Lower lobe of right lung (tissue), 2 donors: Measurements from ENCODE around the gene OR13A1. TPM values are rescaled to one million over a fixed set of nuclear protein-coding genes. Genes with fewer than 3 reads are reported as not detected.

ENCODE experiments used
- ATAC-seq, 2 donors: fragments of 200-7000 bp; cut with Tn5 transposase; one replicate each; pipeline ENCODE4 v1.9.1; 2020 to 2022; ENCODE audit warnings: mild to moderate bottlenecking in 2 of 2, moderate library complexity in 2 of 2
- DNase-seq: peaks from one replicate; pipeline ENCODE4 v3.0.0-alpha.2; 2020
- H3K27ac ChIP-seq: fragments of 200-600 bp; one replicate; pipeline ENCODE4 v1.8.0; 2022
- H3K27me3 ChIP-seq: fragments of 200-600 bp; one replicate; pipeline ENCODE4 v1.8.0; 2022; ENCODE audit warnings: low read depth
- H3K36me3 ChIP-seq: fragments of 200-600 bp; one replicate; pipeline ENCODE4 v1.8.0; 2022; ENCODE audit warnings: mild to moderate bottlenecking
- H3K4me1 ChIP-seq: fragments of 200-600 bp; one replicate; pipeline ENCODE4 v1.8.0; 2022
- H3K4me3 ChIP-seq: fragments of 200-600 bp; one replicate; pipeline ENCODE4 v1.8.0; 2022; ENCODE audit warnings: mild to moderate bottlenecking
- H3K9me3 ChIP-seq: fragments of 200-600 bp; one replicate; pipeline ENCODE4 v1.8.0; 2022
- intact Hi-C: fragments of 100-400 bp; cut with DNase I; formaldehyde crosslinking; loops from one replicate; pipeline ENCODE4 v1.11.0; 2022
- total RNA-seq: library from RNA; stranded (reverse); fragmentation: NEBNext Ultra II Directional; extraction: Animal tissue kit (Norgen Biotek cat#: 25700); gene quantifications from one replicate; pipeline ENCODE4 v1.2.1, GENCODE V29; 2021
- TF ChIP-seq, protein P1 (sequence below): fragments of 200-600 bp; IDR thresholded peaks from one replicate; pipeline ENCODE4 v1.8.0; 2022; ENCODE audit warnings: antibody characterized with exemption, mild to moderate bottlenecking
- donor health status: DM: no; HTN: yes; CAD: no; lungs with severe emphysema.

Gene OR13A1
- total RNA-seq, 1 donor from 2014 or later = not detected

DNA sequence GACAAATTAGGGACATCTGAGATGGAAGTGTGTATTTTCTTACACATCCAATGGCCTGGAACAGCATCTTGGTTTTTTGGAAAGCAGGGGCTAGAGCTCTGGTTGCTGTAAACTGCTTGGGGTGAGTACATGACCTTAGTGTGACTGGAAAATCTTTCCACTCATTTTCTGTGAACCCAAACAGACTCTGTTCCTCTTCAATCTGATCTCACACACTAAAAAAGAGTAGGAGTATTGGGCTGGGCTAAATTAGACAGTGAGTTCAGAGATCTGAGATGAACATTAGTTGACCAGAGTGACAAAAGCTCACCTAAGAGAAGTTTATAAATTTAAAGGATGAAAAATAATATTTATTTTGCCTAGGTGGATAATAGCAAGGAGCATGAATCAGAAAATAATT is 59.2 kb downstream of the OR13A1 start:
- no peak for ATAC-seq
- Histone ChIP-seq H3K4me3 (no peak overlapping the region), H3K36me3 (no peaks in the 10 kb centered on the region), H3K27ac (no peak overlapping the region), H3K27me3 (peaks cover 1% of the 10 kb centered on the region), H3K4me1 (no peaks in the 10 kb centered on the region), H3K9me3 (no peaks in the 10 kb centered on the region)
- no peak for DNase-seq
- intact Hi-C loops = no loop called here
- TF ChIP-seq, protein P1, sequence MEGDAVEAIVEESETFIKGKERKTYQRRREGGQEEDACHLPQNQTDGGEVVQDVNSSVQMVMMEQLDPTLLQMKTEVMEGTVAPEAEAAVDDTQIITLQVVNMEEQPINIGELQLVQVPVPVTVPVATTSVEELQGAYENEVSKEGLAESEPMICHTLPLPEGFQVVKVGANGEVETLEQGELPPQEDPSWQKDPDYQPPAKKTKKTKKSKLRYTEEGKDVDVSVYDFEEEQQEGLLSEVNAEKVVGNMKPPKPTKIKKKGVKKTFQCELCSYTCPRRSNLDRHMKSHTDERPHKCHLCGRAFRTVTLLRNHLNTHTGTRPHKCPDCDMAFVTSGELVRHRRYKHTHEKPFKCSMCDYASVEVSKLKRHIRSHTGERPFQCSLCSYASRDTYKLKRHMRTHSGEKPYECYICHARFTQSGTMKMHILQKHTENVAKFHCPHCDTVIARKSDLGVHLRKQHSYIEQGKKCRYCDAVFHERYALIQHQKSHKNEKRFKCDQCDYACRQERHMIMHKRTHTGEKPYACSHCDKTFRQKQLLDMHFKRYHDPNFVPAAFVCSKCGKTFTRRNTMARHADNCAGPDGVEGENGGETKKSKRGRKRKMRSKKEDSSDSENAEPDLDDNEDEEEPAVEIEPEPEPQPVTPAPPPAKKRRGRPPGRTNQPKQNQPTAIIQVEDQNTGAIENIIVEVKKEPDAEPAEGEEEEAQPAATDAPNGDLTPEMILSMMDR = no peak

DNA sequence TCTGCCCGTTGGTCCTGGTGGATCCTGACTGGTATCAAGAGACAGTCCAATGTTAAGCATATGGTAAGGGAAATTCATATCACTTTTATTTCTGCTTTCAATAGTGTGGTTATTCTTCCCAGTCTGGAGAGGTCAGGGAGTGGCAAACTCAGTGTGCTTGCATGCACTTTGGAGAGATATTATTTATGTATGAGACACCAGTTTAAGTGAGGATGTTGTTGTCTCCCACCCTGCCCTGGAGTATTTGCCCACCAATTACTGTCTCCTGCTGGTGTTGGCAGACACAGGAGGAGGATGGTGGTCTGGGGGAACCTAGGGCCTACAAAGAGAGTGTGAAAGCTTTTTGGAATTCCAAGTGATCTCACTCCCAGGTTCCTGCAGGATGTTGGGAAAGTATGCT is 59.7 kb downstream of the OR13A1 start:
- DNase-seq = no peak
- no peaks in the 10 kb centered on the region for H3K27me3 ChIP-seq
- no peaks in the 10 kb centered on the region for H3K36me3 ChIP-seq
- intact Hi-C loops = no loop called here
- no peak overlapping the region for H3K4me3 ChIP-seq
- no peak overlapping the region for H3K27ac ChIP-seq
- no peaks in the 10 kb centered on the region for H3K4me1 ChIP-seq
- ATAC-seq = no peak
- TF ChIP-seq, protein P1 = no peak
- no peaks in the 10 kb centered on the region for H3K9me3 ChIP-seq

DNA sequence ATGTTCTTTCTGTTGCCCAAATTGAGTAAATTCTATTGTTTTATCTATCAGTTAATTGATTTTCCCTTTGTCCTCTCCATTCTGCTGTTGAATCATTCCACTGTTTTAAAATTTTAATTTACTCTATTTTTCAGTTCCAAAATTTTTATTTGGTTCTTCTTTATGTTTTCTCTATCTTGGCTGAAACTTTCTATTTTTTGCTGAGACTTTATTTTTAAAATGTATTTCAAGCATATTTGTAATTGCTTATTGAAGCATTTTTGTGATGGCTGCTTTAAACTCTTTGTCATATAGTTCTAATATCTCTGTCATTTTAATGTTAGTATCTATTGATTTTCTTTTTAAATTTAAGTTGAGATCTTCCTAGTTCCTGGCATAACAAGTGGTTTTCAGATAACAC is 60.5 kb downstream of the OR13A1 start:
- H3K36me3 ChIP-seq = no peaks in the 10 kb centered on the region
- no peaks in the 10 kb centered on the region for H3K27me3 ChIP-seq
- H3K27ac ChIP-seq = no peak overlapping the region
- no peak overlapping the region for H3K4me3 ChIP-seq
- H3K4me1 ChIP-seq = no peaks in the 10 kb centered on the region
- ATAC-seq = no peak
- no peak for DNase-seq
- TF ChIP-seq, protein P1 = no peak
- H3K9me3 ChIP-seq = no peaks in the 10 kb centered on the region
- intact Hi-C loops = no loop called here

DNA sequence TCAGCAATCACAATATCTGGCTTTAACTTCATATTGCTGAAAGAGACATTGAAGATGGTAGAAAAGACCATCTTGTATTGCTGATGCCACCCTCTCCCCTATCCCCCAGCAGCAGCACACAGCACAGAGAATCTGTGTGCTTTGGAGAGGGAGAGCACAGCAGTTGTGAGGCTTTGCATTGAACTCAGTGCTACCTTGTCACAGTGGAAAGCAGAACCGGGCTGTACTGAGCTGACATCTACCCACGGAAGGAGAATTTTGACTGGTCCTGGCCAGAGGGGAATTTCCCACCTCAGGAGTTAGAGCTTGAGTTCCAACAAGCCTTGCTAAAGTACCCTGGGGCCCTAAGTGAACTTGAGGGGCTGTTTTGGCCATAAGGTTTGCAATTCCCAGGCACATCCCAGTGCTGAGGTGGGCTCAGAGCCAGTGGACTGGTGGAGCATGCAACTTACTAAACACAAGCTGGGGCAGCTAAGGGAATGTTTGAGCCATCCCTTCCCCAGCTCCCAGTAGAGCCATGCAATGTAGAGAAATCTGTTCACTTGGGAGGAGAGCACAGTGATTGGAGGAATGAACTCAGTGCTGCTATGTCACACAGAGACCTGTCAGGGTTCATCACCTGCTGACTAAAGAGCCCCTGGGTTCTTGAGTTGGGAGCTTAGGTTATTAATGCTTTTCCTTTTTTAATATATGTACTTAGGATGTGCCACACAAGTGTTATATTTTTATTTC is 62.1 kb downstream of the OR13A1 start:
- ATAC-seq (no peak), DNase-seq (no peak)
- H3K4me3 ChIP-seq = no peak overlapping the region
- H3K27me3 ChIP-seq = no peaks in the 10 kb centered on the region
- H3K9me3 ChIP-seq = no peaks in the 10 kb centered on the region
- H3K4me1 ChIP-seq = no peaks in the 10 kb centered on the region
- TF ChIP-seq, protein P1 = no peak
- H3K36me3 ChIP-seq = no peaks in the 10 kb centered on the region
- intact Hi-C loops = no loop called here
- H3K27ac ChIP-seq = no peak overlapping the region

Other genes starting within 250 kb of the OR13A1 start
- gene ALOX5, start 58.6 kb upstream of the OR13A1 start, total RNA-seq = 222 TPM